WERI-Rb-1 (cell line): Measurements from ENCODE around the gene SPINK9.

Source experiments
- DNase-seq: peaks from one replicate; pipeline ENCODE4 v3.0.0-alpha.2; 2020
- H3K27ac ChIP-seq: fragments of 250-450 bp; sonication (Bioruptor Pico); 2 replicates; pipeline ENCODE4 v1.5.1; 2020; ENCODE audit warnings: mild to moderate bottlenecking, moderate library complexity
- H3K27me3 ChIP-seq: fragments of 250-450 bp; sonication (Bioruptor Pico); 2 replicates; pipeline ENCODE4 v1.5.1; 2021; ENCODE audit warnings: mild to moderate bottlenecking, low read depth, moderate library complexity; ENCODE audit not compliant: insufficient read depth, severe bottlenecking
- H3K36me3 ChIP-seq: fragments of 250-450 bp; sonication (Bioruptor Pico); 2 replicates; pipeline ENCODE4 v1.5.1; 2020; ENCODE audit warnings: mild to moderate bottlenecking, moderate library complexity
- H3K4me3 ChIP-seq: 2 replicates; pipeline ENCODE4 v1.5.1; 2011; ENCODE audit warnings: low read depth, mild to moderate bottlenecking, control low read depth, low read length
- H3K9me3 ChIP-seq: fragments of 250-450 bp; sonication (Bioruptor Pico); 2 replicates; pipeline ENCODE4 v1.5.1; 2021; ENCODE audit warnings: mild to moderate bottlenecking, moderate library complexity; ENCODE audit not compliant: severe bottlenecking
- TF ChIP-seq, protein P1 (sequence below): IDR thresholded peaks from 2 replicates; pipeline ENCODE4 v1.5.1; 2011; ENCODE audit warnings: low read depth, mild to moderate bottlenecking, control low read depth, inconsistent platforms, low read length

Gene SPINK9

DNA sequence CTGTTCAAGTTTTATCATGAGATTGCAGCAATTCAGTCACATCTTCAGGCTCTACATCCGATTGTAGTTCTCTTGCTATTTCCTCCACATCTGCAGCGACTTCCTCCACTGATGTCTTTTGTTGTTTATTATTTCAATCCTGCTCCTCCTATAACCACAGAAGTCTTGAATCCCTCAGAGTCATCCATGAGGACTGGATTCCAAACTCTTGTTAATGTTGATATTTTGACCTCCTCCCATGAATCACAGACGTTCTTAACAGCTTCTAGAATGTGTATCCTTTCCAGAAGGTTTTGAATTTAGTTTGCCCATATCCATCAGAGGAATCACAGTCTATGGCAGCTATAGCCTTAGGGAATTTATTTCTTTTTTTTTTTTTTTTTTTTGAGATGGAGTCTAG lies 52.0 kb downstream of the SPINK9 start:
- no peak overlapping the region for H3K27ac ChIP-seq
- H3K36me3 ChIP-seq: peaks cover 4% of the 10 kb centered on the region
- TF ChIP-seq, protein P1, sequence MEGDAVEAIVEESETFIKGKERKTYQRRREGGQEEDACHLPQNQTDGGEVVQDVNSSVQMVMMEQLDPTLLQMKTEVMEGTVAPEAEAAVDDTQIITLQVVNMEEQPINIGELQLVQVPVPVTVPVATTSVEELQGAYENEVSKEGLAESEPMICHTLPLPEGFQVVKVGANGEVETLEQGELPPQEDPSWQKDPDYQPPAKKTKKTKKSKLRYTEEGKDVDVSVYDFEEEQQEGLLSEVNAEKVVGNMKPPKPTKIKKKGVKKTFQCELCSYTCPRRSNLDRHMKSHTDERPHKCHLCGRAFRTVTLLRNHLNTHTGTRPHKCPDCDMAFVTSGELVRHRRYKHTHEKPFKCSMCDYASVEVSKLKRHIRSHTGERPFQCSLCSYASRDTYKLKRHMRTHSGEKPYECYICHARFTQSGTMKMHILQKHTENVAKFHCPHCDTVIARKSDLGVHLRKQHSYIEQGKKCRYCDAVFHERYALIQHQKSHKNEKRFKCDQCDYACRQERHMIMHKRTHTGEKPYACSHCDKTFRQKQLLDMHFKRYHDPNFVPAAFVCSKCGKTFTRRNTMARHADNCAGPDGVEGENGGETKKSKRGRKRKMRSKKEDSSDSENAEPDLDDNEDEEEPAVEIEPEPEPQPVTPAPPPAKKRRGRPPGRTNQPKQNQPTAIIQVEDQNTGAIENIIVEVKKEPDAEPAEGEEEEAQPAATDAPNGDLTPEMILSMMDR: no peak
- no peaks in the 10 kb centered on the region for H3K9me3 ChIP-seq
- no peak for DNase-seq
- H3K4me3 ChIP-seq: no peak overlapping the region
- H3K27me3 ChIP-seq: no peaks in the 10 kb centered on the region

DNA sequence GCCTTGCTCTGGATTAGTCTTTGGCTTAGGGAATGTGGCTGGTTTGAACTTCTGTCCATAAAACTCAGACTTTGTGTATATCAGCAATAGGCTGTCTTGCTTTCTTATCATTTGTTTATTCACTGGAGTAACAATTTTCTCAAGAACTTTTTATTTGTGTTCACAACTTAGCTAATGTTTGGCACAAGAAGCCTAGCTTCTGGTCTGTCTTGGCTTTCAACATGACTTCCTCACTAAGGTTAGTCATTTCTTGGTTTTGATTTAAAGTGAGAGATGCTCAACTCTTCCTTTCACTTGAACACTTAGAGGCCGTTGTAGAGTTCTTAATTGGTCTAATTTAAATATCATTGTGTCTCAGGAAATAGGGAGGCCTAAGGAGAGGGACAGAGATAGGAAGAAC lies 53.3 kb downstream of the SPINK9 start:
- H3K36me3 ChIP-seq: peaks cover 4% of the 10 kb centered on the region
- no peaks in the 10 kb centered on the region for H3K27me3 ChIP-seq
- no peak overlapping the region for H3K27ac ChIP-seq
- TF ChIP-seq, protein P1: no peak
- no peaks in the 10 kb centered on the region for H3K9me3 ChIP-seq
- DNase-seq: no peak
- no peak overlapping the region for H3K4me3 ChIP-seq
